GM12864 (cell line): Measurements from ENCODE around the gene RALY.
"Not testable (repeated sequence)": the region's sequence is repeated elsewhere in the genome, so short reads cannot be mapped to it uniquely, and the experiment has no call there.

ENCODE experiments used
- DNase-seq: peaks from one replicate; pipeline ENCODE4 v3.0.0-alpha.2; 2011; ENCODE audit warnings: low read depth
- H3K4me3 ChIP-seq: 2 replicates; pipeline ENCODE4 v1.5.1; 2011; ENCODE audit warnings: mild to moderate bottlenecking, low read depth, low read length, control low read depth
- TF ChIP-seq, protein P1 (sequence below): IDR thresholded peaks from 2 replicates; pipeline ENCODE4 v1.5.1; 2011; ENCODE audit warnings: low read depth, mild to moderate bottlenecking, moderate library complexity, low read length, control low read depth, inconsistent platforms; ENCODE audit errors: missing control alignments

RALY gene

DNA sequence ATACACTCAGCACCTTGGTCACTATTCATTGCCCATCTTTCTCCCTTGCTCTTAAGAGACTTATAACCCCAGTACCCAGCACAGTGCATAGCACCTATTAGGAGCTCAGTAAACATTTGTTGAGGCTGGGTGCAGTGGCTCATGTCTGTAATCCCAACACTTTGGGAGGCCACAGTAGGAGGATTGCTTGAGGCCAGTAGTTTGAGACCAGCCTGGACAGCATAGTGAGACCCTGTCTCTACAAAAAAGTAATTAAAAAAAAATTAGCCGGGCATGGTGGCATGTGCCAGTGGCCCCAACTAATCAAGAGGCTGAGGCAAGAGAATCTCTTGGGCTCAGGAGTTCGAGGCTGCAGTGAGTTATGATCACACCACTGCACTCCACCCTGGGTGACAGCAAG lies 126.5 kb downstream of the RALY start:
- no peak for DNase-seq
- no peak overlapping the region for H3K4me3 ChIP-seq
- TF ChIP-seq, protein P1, sequence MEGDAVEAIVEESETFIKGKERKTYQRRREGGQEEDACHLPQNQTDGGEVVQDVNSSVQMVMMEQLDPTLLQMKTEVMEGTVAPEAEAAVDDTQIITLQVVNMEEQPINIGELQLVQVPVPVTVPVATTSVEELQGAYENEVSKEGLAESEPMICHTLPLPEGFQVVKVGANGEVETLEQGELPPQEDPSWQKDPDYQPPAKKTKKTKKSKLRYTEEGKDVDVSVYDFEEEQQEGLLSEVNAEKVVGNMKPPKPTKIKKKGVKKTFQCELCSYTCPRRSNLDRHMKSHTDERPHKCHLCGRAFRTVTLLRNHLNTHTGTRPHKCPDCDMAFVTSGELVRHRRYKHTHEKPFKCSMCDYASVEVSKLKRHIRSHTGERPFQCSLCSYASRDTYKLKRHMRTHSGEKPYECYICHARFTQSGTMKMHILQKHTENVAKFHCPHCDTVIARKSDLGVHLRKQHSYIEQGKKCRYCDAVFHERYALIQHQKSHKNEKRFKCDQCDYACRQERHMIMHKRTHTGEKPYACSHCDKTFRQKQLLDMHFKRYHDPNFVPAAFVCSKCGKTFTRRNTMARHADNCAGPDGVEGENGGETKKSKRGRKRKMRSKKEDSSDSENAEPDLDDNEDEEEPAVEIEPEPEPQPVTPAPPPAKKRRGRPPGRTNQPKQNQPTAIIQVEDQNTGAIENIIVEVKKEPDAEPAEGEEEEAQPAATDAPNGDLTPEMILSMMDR = no peak

DNA sequence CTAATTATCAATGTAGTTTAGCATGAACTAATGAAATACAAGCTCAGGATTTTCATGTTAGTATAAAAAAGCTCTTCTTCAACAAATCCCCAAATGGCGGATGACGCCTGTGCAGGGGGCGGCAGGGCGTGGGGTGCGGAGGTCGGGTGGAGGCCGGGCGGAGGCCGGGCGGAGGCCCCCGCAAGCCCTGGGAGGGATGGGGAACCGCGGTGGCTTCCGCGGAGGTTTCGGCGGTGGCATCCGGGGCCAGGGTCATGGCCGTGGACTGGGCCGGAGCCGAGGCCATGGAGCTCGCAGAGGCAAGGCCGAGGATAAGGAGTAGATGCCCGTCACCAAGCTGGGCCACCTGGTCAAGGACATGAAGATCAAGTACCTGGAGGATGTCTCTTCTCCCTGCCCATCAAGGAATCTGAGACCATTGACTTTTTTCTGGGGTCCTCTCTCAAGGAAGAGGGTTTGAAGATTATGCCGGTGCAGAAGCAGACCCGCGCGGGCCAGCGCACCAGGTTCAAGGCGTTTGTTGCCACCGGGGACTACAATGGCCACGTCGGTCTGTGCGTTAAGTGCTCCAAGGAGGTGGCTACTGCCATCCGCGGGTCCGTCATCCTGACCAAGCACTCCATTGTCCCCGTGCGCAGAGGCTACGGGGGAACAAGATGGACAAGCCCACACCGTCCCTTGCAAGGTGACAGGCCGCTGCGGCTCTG lies 128.7 kb downstream of the RALY start:
- no peak overlapping the region for H3K4me3 ChIP-seq
- no peak for DNase-seq
- TF ChIP-seq, protein P1 = no peak

DNA sequence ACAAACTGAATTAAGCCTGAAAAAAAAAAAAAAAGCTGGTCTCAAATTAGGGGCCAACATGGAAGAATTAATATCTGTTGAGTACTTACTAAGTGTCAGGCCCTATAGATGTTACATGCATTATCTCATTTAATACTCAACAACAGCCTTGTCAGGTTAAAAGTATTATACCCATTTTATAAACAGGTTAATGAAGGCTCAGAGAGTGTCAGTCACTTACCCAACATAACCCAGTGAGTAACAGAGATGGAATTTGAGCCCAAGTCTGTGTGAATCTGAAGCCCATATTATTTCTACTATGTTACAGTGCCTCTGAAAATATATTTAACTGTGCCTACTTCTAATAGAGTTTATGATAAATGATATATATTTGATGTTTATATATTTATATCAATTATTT lies 129.6 kb downstream of the RALY start:
- no peak for DNase-seq
- TF ChIP-seq, protein P1 = no peak
- H3K4me3 ChIP-seq = no peak overlapping the region

DNA sequence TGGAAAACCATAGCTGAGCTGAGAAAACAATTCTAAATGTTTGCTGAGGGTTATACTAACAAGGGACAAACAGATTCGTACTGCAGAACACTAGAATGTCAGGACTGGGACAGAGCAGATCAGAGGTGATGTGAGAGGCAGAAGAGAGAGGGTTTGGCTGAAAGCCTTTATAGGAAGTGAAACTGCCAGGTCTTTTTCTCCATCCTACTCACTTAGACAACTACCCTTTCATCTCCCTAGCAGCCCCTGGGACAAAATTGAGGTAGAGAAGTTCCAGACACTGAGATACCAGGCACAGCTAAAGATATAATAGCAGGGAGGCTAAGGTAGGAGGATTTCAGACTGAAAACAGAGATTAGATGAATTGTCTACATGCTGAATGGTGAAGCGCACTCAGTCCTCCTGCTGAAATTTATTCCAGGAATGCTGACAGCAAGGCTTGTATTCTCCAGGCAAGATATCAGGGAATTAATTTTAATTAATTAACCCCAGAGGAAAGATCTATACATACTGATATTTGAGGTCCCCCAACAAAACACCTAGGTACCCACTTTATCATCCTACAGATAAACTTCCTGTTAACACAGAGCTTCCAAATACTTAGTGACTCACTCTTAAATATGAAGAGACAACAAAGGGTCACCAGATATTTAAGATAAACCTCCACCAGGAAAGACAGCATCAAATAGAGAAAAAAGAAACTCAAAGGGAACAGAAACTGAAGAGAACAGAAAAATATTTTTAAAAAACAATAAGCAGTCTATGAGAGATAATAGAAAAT lies 130.9 kb downstream of the RALY start:
- DNase-seq = no peak
- H3K4me3 ChIP-seq = no peak overlapping the region
- TF ChIP-seq, protein P1 = no peak

DNA sequence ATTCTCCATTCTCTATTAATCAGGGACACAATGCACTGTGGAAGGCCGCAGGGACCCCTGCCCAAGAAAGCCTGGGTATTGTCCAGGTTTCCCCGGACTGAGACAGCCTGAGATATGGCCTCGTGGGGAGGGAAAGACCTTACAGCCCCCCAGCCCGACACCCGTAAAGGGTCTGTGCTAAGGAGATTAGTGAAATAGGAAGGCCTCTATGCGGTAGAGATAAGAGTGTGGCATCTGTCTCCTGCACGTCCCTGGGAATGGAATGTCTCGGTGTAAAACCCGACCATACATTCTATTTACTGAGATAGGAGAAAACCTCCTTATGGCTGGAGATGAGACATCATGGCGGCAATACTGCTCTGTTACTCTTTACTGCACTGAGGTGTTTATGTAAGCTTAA lies 134.1 kb downstream of the RALY start:
- TF ChIP-seq, protein P1 = no peak
- DNase-seq = no peak
- H3K4me3 ChIP-seq = no peak overlapping the region

DNA sequence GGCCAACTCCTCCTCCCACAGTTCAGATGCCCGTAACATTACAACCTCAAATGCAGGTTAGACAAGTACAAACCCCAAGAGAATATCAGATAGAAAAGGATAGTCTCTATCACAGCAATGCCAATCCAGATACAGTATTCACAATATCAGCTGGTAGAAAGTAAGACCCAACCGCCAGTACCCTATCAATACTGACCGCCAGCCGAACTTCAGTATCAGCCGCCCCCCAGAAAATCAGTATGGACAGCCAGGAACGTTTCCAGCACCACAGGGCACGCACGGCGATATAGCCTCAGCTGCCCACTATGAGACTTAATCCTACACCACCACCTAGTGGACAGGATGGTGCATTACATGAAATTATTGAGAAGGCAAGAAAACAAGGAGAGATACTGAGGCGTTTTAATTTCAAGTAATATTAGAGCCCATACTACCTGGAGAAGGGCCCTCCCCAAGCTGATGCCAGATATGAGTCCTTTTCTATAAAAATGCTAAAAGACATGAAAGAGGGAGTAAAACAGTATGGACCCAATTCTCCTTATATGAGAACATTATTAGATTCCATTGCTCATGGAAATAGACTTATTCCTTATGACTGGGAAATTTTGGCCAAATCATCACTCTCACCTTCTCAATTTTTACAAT lies 135.9 kb downstream of the RALY start:
- H3K4me3 ChIP-seq = no peak overlapping the region
- TF ChIP-seq, protein P1 = peak; percentile 73
- no peak for DNase-seq

DNA sequence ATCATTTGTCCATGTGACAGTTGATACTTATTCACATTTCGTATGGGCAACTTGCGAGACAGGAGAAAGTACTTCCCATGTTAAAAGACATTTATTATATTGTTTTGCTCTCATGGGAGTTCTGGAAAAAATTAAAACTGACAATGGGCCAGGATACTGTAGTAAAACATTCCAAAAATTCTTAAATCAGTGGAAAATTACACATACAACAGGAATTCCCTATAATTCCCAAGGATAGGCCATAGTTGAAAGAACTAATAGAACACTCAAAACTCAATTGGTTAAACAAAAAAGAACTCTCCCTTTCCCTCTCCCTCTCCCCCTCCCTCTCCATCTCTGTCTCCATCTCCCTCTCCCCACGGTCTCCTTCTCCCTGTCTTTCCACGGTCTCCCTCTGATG lies 137.8 kb downstream of the RALY start:
- no peak for DNase-seq
- TF ChIP-seq, protein P1 = no peak
- H3K4me3 ChIP-seq = no peak overlapping the region

DNA sequence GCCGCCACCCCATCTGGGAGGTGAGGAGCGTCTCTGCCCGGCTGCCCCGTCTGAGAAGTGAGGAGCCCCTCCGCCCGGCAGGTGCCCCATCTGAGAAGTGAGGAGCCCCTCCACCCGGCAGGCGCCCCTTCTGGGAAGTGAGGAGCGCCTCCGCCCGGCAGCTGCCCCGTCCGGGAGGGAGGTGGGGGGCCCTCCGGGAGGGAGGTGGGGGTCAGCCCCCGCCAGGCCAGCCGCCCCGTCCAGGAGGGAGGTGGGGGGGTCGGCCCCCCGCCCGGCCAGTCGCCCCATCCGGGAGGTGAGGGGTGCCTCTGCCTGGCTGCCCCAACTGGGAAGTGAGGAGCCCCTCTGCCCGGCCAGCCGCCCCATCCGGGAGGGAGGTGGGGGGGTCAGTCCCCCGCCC lies 138.8 kb downstream of the RALY start:
- H3K4me3 ChIP-seq, DNase-seq: not testable (repeated sequence)

DNA sequence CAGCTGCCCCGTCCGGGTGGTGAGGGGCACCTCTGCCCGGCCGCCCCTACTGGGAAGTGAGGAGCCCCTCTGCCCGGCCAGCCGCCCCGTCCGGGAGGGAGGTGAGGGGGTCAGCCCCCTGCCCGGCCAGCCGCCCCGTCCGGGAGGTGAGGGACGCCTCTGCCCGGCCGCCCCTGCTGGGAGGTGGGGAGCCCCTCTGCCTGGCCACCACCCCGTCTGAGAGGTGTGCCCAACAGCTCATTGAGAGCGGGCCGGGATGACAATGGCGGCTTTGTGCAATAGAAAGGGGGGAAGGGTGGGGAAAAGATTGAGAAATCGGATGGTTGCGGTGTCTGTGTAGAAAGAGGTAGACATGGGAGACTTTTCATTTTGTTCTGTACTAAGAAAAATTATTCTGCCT lies 139.2 kb downstream of the RALY start:
- not testable (repeated sequence) for H3K4me3 ChIP-seq, DNase-seq

DNA sequence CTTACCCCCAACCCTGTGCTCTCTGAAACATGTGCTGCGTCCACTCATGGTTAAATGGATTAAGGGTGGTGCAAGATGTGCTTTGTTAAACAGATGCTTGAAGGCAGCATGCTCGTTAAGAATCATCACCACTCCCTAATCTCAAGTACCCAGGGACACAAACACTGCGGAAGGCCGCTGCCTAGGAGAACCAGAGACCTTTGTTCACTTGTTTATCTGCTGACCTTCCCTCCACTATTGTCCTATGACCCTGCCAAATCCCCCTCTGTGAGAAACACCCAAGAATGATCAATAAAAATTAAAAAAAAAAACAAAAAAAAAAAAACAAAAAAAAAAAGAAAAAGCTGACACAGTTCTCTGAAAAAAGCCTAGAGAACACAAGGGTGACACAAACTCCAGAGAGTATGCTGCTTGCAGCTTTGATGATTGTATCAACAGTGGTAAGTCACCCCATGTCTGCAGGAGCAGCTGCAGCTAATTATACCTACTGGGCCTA lies 139.7 kb downstream of the RALY start:
- DNase-seq, H3K4me3 ChIP-seq: not testable (repeated sequence)
